Colonic mucosa (tissue), 4 donors: ENCODE measurements around the gene SLC8A1. TPM values are rescaled to one million over a fixed set of nuclear protein-coding genes. Genes with fewer than 3 reads are reported as not detected.

ENCODE experiments used
- DNase-seq: peaks from one replicate; pipeline ENCODE4 v3.0.0-alpha.2; 2020
- H3K27ac ChIP-seq: fragments of 200-600 bp; one replicate; pipeline ENCODE4 v1.8.0; 2021
- H3K27me3 ChIP-seq: fragments of 200-600 bp; one replicate; pipeline ENCODE4 v1.8.0; 2021
- H3K36me3 ChIP-seq: fragments of 200-600 bp; one replicate; pipeline ENCODE4 v1.8.0; 2021
- H3K4me1 ChIP-seq: fragments of 200-600 bp; one replicate; pipeline ENCODE4 v1.8.0; 2021; ENCODE audit warnings: mild to moderate bottlenecking
- H3K4me3 ChIP-seq: fragments of 200-600 bp; one replicate; pipeline ENCODE4 v1.8.0; 2021
- H3K9ac ChIP-seq, 2 donors: one replicate each; pipeline ENCODE4 v1.7.0; 2013; ENCODE audit warnings: control low read depth in 2 of 2, low read depth in 2 of 2, low read length in 2 of 2
- H3K9me3 ChIP-seq: fragments of 200-600 bp; one replicate; pipeline ENCODE4 v1.8.0; 2021
- CTCF ChIP-seq: fragments of 200-600 bp; IDR thresholded peaks from one replicate; pipeline ENCODE4 v1.8.0; 2022; ENCODE audit warnings: antibody characterized with exemption, mild to moderate bottlenecking
- intact Hi-C: fragments of 100-400 bp; cut with DNase I; formaldehyde crosslinking; loops from one replicate; pipeline ENCODE4 v1.14.1; 2022
- total RNA-seq, 2 donors: library from RNA; stranded (reverse); fragmentation: NEBNext Ultra II Directional in 1 of 2; extraction: Animal tissue kit (Norgen Biotek cat#: 25700) in 1 of 2; gene quantifications; one replicate each; pipeline ENCODE4 v1.2.1, GENCODE V29; 2021
- donor health status: healthy.
- donor health status: DM: no; HTN: no; CAD: no.
- donor health status: DM: no; HTN: no; CAD: no.

Gene SLC8A1
- total RNA-seq, 2 donors from 2014 or later, result 4.1 to 25.5 TPM

- Histone ChIP-seq H3K4me3 (no peak overlapping the region), H3K27me3 (no peaks in the 10 kb centered on the region), H3K9me3 (no peaks in the 10 kb centered on the region), H3K9ac (no peak overlapping the region), H3K4me1 (no peaks in the 10 kb centered on the region), H3K27ac (no peak overlapping the region), H3K36me3 (no peaks in the 10 kb centered on the region)
- no peak for DNase-seq
- intact Hi-C loops, result no loop called here
- no peak for TF ChIP-seq CTCF
Measured at GRCh38 chr2:40096360-40096759, 355.5 kb downstream of the SLC8A1 start.

GRCh38 chr2:40095000-40095399 is 356.9 kb downstream of the SLC8A1 start:
- no peak for TF ChIP-seq CTCF
- Histone ChIP-seq H3K4me3 (no peak overlapping the region), H3K27me3 (no peaks in the 10 kb centered on the region), H3K9me3 (no peaks in the 10 kb centered on the region), H3K36me3 (no peaks in the 10 kb centered on the region), H3K9ac (no peak overlapping the region), H3K27ac (no peak overlapping the region), H3K4me1 (no peaks in the 10 kb centered on the region)
- DNase-seq, result no peak
- intact Hi-C loops, result no loop called here

DNA sequence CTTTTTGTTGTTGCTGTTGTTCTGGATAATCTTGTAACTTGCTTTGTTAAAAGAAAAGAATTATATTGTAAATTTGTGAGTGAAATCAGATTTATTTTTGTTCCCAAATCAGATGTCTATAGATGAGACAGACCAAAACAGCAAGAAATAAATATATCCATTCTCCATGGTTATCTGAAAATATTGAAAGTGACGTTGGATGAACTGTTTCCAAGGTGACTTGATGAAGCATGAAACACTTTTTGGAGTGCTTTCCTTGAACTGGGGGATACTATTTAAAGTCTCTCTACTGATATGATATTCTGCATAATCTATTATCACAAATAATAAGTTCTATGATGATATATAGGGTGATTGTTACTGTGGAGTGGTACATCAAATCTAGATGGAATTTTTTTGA is 357.4 kb downstream of the SLC8A1 start:
- Histone ChIP-seq H3K9me3 (no peaks in the 10 kb centered on the region), H3K36me3 (no peaks in the 10 kb centered on the region), H3K27ac (no peak overlapping the region), H3K9ac (no peak overlapping the region), H3K27me3 (no peaks in the 10 kb centered on the region), H3K4me3 (no peak overlapping the region), H3K4me1 (no peaks in the 10 kb centered on the region)
- no peak for DNase-seq
- intact Hi-C loops, result no loop called here
- no peak for TF ChIP-seq CTCF

- Histone ChIP-seq H3K4me1 (no peaks in the 10 kb centered on the region), H3K9ac (no peak overlapping the region), H3K27ac (no peak overlapping the region), H3K27me3 (no peaks in the 10 kb centered on the region), H3K4me3 (no peak overlapping the region), H3K36me3 (no peaks in the 10 kb centered on the region), H3K9me3 (no peaks in the 10 kb centered on the region)
- no peak for TF ChIP-seq CTCF
- intact Hi-C loops, result no loop called here
- DNase-seq, result no peak
Measured at GRCh38 chr2:40093021-40093675, 358.7 kb downstream of the SLC8A1 start.

- TF ChIP-seq CTCF, result no peak
- no peaks in the 10 kb centered on the region for H3K9me3 ChIP-seq
- H3K36me3 ChIP-seq, result no peaks in the 10 kb centered on the region
- intact Hi-C loops, result no loop called here
- no peaks in the 10 kb centered on the region for H3K27me3 ChIP-seq
- no peak overlapping the region for H3K4me3 ChIP-seq
- H3K4me1 ChIP-seq, result no peaks in the 10 kb centered on the region
- no peak overlapping the region for H3K9ac ChIP-seq
- H3K27ac ChIP-seq, result no peak overlapping the region
- DNase-seq, result no peak
Measured at GRCh38 chr2:40090044-40090443, 361.8 kb downstream of the SLC8A1 start.
